A549 (cell line): ENCODE measurements around the gene CDC26.

ENCODE experiments used
- CEBPB ChIP-seq, 2 experiments: fragments of >200 bp in 1 of 2; sonication (Bioruptor Twin) in 1 of 2; formaldehyde crosslinking in 1 of 2; IDR thresholded peaks; 2 replicates each; pipeline ENCODE4 v1.6.1; 2012 to 2016
- CHD2 ChIP-seq: fragments of 150-350 bp; IDR thresholded peaks from 2 replicates; pipeline ENCODE4 v1.6.1; 2014; ENCODE audit warnings: low read length; ENCODE audit not compliant: partially characterized antibody
- EP300 ChIP-seq, 2 experiments: fragments of >200 bp; sonication (Bioruptor Twin); formaldehyde crosslinking; IDR thresholded peaks; 2 replicates in 1 of 2; 3 replicates in 1 of 2; pipeline ENCODE4 v1.6.1; 2016 to 2017
- KDM1A ChIP-seq: fragments of 200-600 bp; sonication (generic); IDR thresholded peaks from 2 replicates; pipeline ENCODE4 v1.6.1; 2016; ENCODE audit warnings: low read depth, mild to moderate bottlenecking
- MAX ChIP-seq: IDR thresholded peaks from 2 replicates; pipeline ENCODE4 v1.6.1; 2012
- POLR2A ChIP-seq: IDR thresholded peaks from 2 replicates; pipeline ENCODE4 v1.6.1; 2012; ENCODE audit warnings: mild to moderate bottlenecking, low read length
- SMC3 ChIP-seq: fragments of >200 bp; sonication (Bioruptor Twin); formaldehyde crosslinking; IDR thresholded peaks from 3 replicates; pipeline ENCODE4 v1.6.1; 2018; ENCODE audit warnings: inconsistent platforms
- TF ChIP-seq, protein P1 (sequence below): fragments of 250-450 bp; sonication (Bioruptor Pico); IDR thresholded peaks from 2 replicates; pipeline ENCODE4 v1.5.0; 2021; ENCODE audit warnings: mild to moderate bottlenecking, moderate library complexity, borderline replicate concordance
- TF ChIP-seq, protein P2 (sequence below): fragments of >200 bp; sonication (Bioruptor Twin); formaldehyde crosslinking; IDR thresholded peaks from 3 replicates; pipeline ENCODE4 v1.5.1; 2016

GRCh38 chr9:113310538-113310937, 35.2 kb upstream of the CDC26 start:
- TF ChIP-seq MAX (no peak), KDM1A (no peak), CHD2 (no peak), SMC3 (no peak), POLR2A (no peak), EP300 (IDR thresholded peaks at IDR 0.05) (no peak), CEBPB (IDR thresholded peaks at IDR 0.05) (no peak)
- TF ChIP-seq, protein P1, sequence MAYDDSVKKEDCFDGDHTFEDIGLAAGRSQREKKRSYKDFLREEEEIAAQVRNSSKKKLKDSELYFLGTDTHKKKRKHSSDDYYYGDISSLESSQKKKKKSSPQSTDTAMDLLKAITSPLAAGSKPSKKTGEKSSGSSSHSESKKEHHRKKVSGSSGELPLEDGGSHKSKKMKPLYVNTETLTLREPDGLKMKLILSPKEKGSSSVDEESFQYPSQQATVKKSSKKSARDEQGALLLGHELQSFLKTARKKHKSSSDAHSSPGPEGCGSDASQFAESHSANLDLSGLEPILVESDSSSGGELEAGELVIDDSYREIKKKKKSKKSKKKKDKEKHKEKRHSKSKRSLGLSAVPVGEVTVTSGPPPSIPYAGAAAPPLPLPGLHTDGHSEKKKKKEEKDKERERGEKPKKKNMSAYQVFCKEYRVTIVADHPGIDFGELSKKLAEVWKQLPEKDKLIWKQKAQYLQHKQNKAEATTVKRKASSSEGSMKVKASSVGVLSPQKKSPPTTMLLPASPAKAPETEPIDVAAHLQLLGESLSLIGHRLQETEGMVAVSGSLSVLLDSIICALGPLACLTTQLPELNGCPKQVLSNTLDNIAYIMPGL (CRISPR knock-in tag) = no peak
- TF ChIP-seq, protein P2, sequence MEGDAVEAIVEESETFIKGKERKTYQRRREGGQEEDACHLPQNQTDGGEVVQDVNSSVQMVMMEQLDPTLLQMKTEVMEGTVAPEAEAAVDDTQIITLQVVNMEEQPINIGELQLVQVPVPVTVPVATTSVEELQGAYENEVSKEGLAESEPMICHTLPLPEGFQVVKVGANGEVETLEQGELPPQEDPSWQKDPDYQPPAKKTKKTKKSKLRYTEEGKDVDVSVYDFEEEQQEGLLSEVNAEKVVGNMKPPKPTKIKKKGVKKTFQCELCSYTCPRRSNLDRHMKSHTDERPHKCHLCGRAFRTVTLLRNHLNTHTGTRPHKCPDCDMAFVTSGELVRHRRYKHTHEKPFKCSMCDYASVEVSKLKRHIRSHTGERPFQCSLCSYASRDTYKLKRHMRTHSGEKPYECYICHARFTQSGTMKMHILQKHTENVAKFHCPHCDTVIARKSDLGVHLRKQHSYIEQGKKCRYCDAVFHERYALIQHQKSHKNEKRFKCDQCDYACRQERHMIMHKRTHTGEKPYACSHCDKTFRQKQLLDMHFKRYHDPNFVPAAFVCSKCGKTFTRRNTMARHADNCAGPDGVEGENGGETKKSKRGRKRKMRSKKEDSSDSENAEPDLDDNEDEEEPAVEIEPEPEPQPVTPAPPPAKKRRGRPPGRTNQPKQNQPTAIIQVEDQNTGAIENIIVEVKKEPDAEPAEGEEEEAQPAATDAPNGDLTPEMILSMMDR = no peak
